Gastroesophageal sphincter (tissue), 3 donors: ENCODE results near the gene LDB2.

Experiments used
- CTCF ChIP-seq, 4 experiments: fragments of 200-600 bp in 2 of 4; fragments of 450-650 bp in 2 of 4; sonication (generic) in 1 of 4; IDR thresholded peaks; one replicate each; pipeline ENCODE4 v1.5.1; 2017 to 2019; ENCODE audit warnings: antibody characterized with exemption in 4 of 4, mild to moderate bottlenecking in 2 of 4, moderate library complexity in 2 of 4
- POLR2A ChIP-seq, 2 donors: fragments of 450-650 bp; IDR thresholded peaks; one replicate each; pipeline ENCODE4 v1.6.1; 2017; ENCODE audit warnings: antibody characterized with exemption in 2 of 2, mild to moderate bottlenecking in 2 of 2, moderate library complexity in 1 of 2

- TF ChIP-seq POLR2A (IDR thresholded peaks at IDR 0.05) (no peak), CTCF (IDR thresholded peaks at IDR 0.05) (no peak)
These were observed 367.5 kb downstream of the LDB2 start for GRCh38 chr4:16530688-16531635.
